ENCODE data around the gene OCRL.

DNA sequence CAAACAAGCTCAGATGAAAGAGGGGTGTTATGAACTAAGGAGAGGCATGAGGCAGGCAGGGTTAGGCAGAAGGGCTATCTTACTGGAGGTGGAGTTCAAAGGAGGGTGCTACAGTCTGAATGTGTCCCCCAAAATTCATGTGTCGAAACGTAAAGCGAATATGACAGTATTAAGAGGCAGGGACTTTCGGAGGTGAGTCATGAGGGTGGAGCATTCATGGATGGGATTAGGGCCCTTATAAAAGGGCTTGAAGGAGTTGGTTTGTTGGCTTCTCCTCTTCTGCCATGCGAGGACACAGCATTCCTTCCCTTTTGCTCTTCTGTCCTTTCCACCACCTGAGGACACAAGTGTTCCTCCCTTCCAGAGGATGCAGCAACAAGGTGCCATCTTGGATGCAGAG, 91.8 kb downstream of the OCRL start:
- no peak for TF ChIP-seq CTCF (conservative IDR thresholded peaks at IDR 0.05; ENCODE audit: low read depth, low read length)
- TF ChIP-seq EZH2phosphoT487 (IDR thresholded peaks at IDR 0.05; ENCODE audit: borderline replicate concordance, low read length) = no peak
